B cell (primary cell): ENCODE results near the gene VOPP1. TPM values are rescaled to one million over a fixed set of nuclear protein-coding genes. Genes with fewer than 3 reads are reported as not detected.

ENCODE experiments used
- ATAC-seq: fragments of 200-7000 bp; cut with Tn5 transposase; one replicate; pipeline ENCODE4 v1.10.0; 2021; ENCODE audit warnings: low read depth, mild to moderate bottlenecking, moderate number of reproducible peaks, moderate library complexity
- CTCF ChIA-PET: fragments of 350-600 bp; sonication (Branson Sonifier 250); formaldehyde crosslinking; loops from one replicate; lab custom pipeline; 2021; ENCODE audit warnings: antibody characterized with exemption, inconsistent platforms; lab: Charles Lee
- POLR2A ChIA-PET: fragments of 350-600 bp; sonication (Branson Sonifier 250); formaldehyde crosslinking; loops from one replicate; lab custom pipeline; 2021; ENCODE audit warnings: antibody characterized with exemption; lab: Charles Lee
- DNase-seq: peaks from one replicate; pipeline ENCODE4 v3.0.0; 2013
- H2AFZ ChIP-seq: 2 replicates; pipeline ENCODE4 v1.6.1; 2012; ENCODE audit warnings: mild to moderate bottlenecking, low read depth, low read length; ENCODE audit not compliant: insufficient read depth, poor library complexity, severe bottlenecking
- H3K27ac ChIP-seq, 2 donors: 1 replicate in 1 of 2; 2 replicates in 1 of 2; pipeline ENCODE4 v1.5.1; 2012 to 2013; ENCODE audit warnings: low read length in 2 of 2, mild to moderate bottlenecking in 2 of 2, moderate library complexity in 1 of 2
- H3K27me3 ChIP-seq, 4 experiments: fragments of 200-600 bp in 1 of 4; sonication (generic) in 1 of 4; replicated peaks in 1 of 4; 1 replicate in 2 of 4; 2 replicates in 2 of 4; pipeline versions ENCODE4 v1.6.1 to v1.7.0; 2013 to 2016; ENCODE audit warnings: low read length in 3 of 4, mild to moderate bottlenecking in 2 of 4, mixed read lengths in 1 of 4, moderate library complexity in 1 of 4; ENCODE audit not compliant: insufficient read depth in 4 of 4, control insufficient read depth in 3 of 4; ENCODE audit errors: control extremely low read depth in 1 of 4
- H3K36me3 ChIP-seq, 2 experiments: replicated peaks in 1 of 2; 1 replicate in 1 of 2; 2 replicates in 1 of 2; pipeline versions ENCODE4 v1.6.1 to v1.7.1; 2013; ENCODE audit warnings: low read length in 1 of 2; ENCODE audit not compliant: insufficient read depth in 2 of 2, control insufficient read depth in 1 of 2; ENCODE audit errors: control extremely low read depth in 1 of 2, extremely low read depth in 1 of 2
- H3K4me1 ChIP-seq, 2 donors: fragments of 200-600 bp in 1 of 2; sonication (generic) in 1 of 2; 1 replicate in 1 of 2; 2 replicates in 1 of 2; pipeline versions ENCODE4 v1.5.1 to v1.6.1; 2013 to 2017; ENCODE audit warnings: low read length in 2 of 2; ENCODE audit not compliant: control insufficient read depth in 2 of 2, insufficient read depth in 2 of 2
- H3K4me2 ChIP-seq: replicated peaks from 2 replicates; pipeline ENCODE3; 2012; ENCODE audit warnings: mild to moderate bottlenecking, low read depth, low read length; ENCODE audit not compliant: poor library complexity, severe bottlenecking
- H3K4me3 ChIP-seq, 5 experiments: fragments of 200-600 bp in 1 of 5; sonication (generic) in 1 of 5; 1 replicate in 3 of 5; 2 replicates in 2 of 5; pipeline versions ENCODE4 v1.5.1 to v1.7.0; 2011 to 2016; ENCODE audit warnings: low read length in 4 of 5, mild to moderate bottlenecking in 4 of 5, low read depth in 2 of 5, control low read depth in 1 of 5, moderate library complexity in 1 of 5; ENCODE audit not compliant: insufficient read depth in 1 of 5; ENCODE audit errors: control extremely low read depth in 1 of 5, extremely low read depth in 1 of 5
- H3K79me2 ChIP-seq: fragments of 200-600 bp; sonication (generic); one replicate; pipeline ENCODE4 v1.6.0; 2016; ENCODE audit warnings: low read length; ENCODE audit not compliant: control insufficient read depth, insufficient read depth
- H3K9ac ChIP-seq: fragments of 200-600 bp; sonication (generic); 2 replicates; pipeline ENCODE4 v1.6.1; 2017; ENCODE audit warnings: mild to moderate bottlenecking, low read length, moderate library complexity
- H3K9me3 ChIP-seq, 3 donors: one replicate each; pipeline versions ENCODE4 v1.6.1 to v1.7.1; 2013; ENCODE audit warnings: low read length in 2 of 3; ENCODE audit not compliant: control insufficient read depth in 2 of 3, insufficient read depth in 1 of 3; ENCODE audit errors: control extremely low read depth in 1 of 3
- H4K20me1 ChIP-seq: 2 replicates; pipeline ENCODE4 v1.6.0; 2012; ENCODE audit warnings: mild to moderate bottlenecking, low read length; ENCODE audit not compliant: insufficient read depth, control insufficient read depth, poor library complexity, severe bottlenecking
- H3K27ac Mint-ChIP-seq: one replicate; pipeline ENCODE4 v1.8.0; 2021; ENCODE audit warnings: mixed read lengths
- H3K27me3 Mint-ChIP-seq: one replicate; pipeline ENCODE4 v1.8.0; 2021; ENCODE audit warnings: mixed read lengths
- H3K4me1 Mint-ChIP-seq: one replicate; pipeline ENCODE4 v1.8.0; 2021; ENCODE audit warnings: mixed read lengths
- H3K4me3 Mint-ChIP-seq: one replicate; pipeline ENCODE4 v1.8.0; 2021; ENCODE audit warnings: mixed read lengths
- H3K9me3 Mint-ChIP-seq: one replicate; pipeline ENCODE4 v1.8.0; 2022; ENCODE audit warnings: mixed read lengths; ENCODE audit not compliant: insufficient read depth
- EZH2 ChIP-seq: IDR thresholded peaks from 2 replicates; pipeline ENCODE4 v1.6.1; 2012; ENCODE audit warnings: borderline replicate concordance, low read depth, mild to moderate bottlenecking, moderate library complexity, low read length; ENCODE audit not compliant: insufficient read depth, poor library complexity, severe bottlenecking
- WGBS: methylation state at CpG from one replicate; pipeline ENCODE4 v1.1.5; 2013; ENCODE audit warnings: missing lambda C conversion rate; ENCODE audit not compliant: insufficient coverage; 5-methylcytosine and 5-hydroxymethylcytosine counted together
- intact Hi-C: fragments of 100-400 bp; cut with micrococcal nuclease; formaldehyde crosslinking; loops from one replicate; pipeline ENCODE4 v1.10.0; 2022
- polyA plus RNA-seq: library from polyadenylated mRNA; depleted of rRNA; stranded (reverse); fragments of >200 nt; gene quantifications from 2 replicates; pipeline ENCODE4 v1.2.3, GENCODE V29; 2012
- total RNA-seq, 2 donors: library from RNA; stranded (reverse); fragments of 120-200 nt in 1 of 2; gene quantifications; 1 replicate in 1 of 2; 2 replicates in 1 of 2; pipeline versions ENCODE4 v1.2.3 to v1.2.4, GENCODE V29; 2013 to 2022
- TF ChIP-seq, protein P1 (sequence below): fragments of 200-600 bp; IDR thresholded peaks from one replicate; pipeline ENCODE4 v1.8.0; 2022; ENCODE audit warnings: antibody characterized with exemption, mild to moderate bottlenecking

Gene VOPP1
- total and polyA plus RNA-seq, 2 donors (not counting 1 experiment from before 2014, with no cell fraction given), result 53.2 to 256 TPM

DNA sequence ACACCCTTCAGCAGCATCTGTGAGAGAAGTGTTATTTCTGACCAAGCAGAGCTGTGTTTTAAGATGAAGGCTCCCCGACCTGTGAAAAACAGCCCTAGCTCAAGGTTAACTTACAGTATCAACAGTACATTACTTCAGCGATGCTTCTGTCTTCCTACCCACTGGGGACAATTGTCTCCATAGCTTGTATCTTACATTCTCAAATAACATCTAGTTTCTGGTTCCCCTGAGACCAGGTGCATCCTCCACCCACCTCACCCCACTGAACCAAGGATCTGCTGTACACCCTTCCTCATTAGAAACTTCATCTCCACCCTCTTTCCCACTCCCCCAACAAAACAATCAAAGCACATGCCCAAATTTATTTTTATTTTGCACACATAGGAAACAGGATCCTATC is 102.0 kb downstream of the VOPP1 start:
- POLR2A ChIA-PET, result no interaction called here
- Mint-ChIP-seq H3K27me3 (no peaks in the 10 kb centered on the region), H3K4me1 (peaks cover 29% of the 10 kb centered on the region), H3K9me3 (no peaks in the 10 kb centered on the region), H3K4me3 (peak overlapping the region; percentile 20), H3K27ac (peak overlapping the region; percentile 70)
- Histone ChIP-seq H3K27me3 (no peaks in the 10 kb centered on the region), H3K9me3 (no peaks in the 10 kb centered on the region), H3K4me2 (no peak overlapping the region), H3K4me3 (no peak overlapping the region), H3K27ac (no peak overlapping the region), H2AFZ (no peak overlapping the region), H4K20me1 (peaks cover 18% of the 10 kb centered on the region), H3K79me2 (no peaks in the 10 kb centered on the region), H3K9ac (no peak overlapping the region), H3K4me1 (peaks cover 4 to 28% of the 10 kb centered on the region in 2 donors), H3K36me3 (peaks cover 0 to 70% of the 10 kb centered on the region in 2 experiments)
- DNase-seq, result no peak
- intact Hi-C loops, result no loop called here
- no peak for TF ChIP-seq EZH2
- TF ChIP-seq, protein P1, sequence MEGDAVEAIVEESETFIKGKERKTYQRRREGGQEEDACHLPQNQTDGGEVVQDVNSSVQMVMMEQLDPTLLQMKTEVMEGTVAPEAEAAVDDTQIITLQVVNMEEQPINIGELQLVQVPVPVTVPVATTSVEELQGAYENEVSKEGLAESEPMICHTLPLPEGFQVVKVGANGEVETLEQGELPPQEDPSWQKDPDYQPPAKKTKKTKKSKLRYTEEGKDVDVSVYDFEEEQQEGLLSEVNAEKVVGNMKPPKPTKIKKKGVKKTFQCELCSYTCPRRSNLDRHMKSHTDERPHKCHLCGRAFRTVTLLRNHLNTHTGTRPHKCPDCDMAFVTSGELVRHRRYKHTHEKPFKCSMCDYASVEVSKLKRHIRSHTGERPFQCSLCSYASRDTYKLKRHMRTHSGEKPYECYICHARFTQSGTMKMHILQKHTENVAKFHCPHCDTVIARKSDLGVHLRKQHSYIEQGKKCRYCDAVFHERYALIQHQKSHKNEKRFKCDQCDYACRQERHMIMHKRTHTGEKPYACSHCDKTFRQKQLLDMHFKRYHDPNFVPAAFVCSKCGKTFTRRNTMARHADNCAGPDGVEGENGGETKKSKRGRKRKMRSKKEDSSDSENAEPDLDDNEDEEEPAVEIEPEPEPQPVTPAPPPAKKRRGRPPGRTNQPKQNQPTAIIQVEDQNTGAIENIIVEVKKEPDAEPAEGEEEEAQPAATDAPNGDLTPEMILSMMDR, result no peak
- 57% methylated on average over 2 of the region's 2 CpGs for WGBS
- ATAC-seq, result no peak
- CTCF ChIA-PET, result interaction anchor here (1.8 kb wide), 1 partner anchor 171 kb away, joined by 6 read pairs; no protein-coding TSS in a partner anchor

DNA sequence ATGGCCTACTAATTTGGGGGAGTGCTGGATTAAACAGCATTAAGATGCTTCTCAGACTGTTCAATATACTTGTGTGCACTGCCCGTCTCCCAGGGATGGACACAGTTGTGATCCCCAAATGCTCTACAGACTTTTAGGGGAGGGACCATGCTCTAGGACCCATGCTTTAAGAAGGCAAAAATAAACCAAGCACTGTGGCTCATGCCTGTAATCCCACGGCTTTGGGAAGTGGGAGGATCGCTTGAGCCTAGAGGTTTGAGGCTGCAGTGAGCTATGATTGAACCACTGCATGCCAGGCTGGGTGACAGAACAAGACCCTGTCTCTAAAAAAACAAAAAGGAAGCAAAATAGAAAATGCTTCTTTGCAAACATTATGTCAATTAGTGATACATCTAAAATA is 102.6 kb downstream of the VOPP1 start:
- no peak overlapping the region for H3K9ac ChIP-seq
- Mint-ChIP-seq H3K27me3 (no peaks in the 10 kb centered on the region), H3K4me1 (peaks cover 23% of the 10 kb centered on the region), H3K27ac (peak overlapping the region; percentile 68), H3K9me3 (no peaks in the 10 kb centered on the region), H3K4me3 (no peak overlapping the region)
- H3K79me2 ChIP-seq, result no peaks in the 10 kb centered on the region
- CTCF ChIA-PET, result interaction anchor here (1.0 to 1.8 kb wide), 5 partner anchors 9 to 171 kb away, joined by 3 to 6 read pairs (median 3); no protein-coding TSS in a partner anchor
- no peak overlapping the region for H3K4me3 ChIP-seq
- H3K27me3 ChIP-seq, result no peaks in the 10 kb centered on the region
- DNase-seq, result no peak
- TF ChIP-seq, protein P1, result no peak
- TF ChIP-seq EZH2, result no peak
- H3K4me1 ChIP-seq, result peaks cover 4 to 23% of the 10 kb centered on the region in 2 donors
- peaks cover 0 to 69% of the 10 kb centered on the region in 2 experiments for H3K36me3 ChIP-seq
- intact Hi-C loops, result no loop called here
- POLR2A ChIA-PET, result no interaction called here
- WGBS, result 89% methylated on average over 2 of the region's 3 CpGs
- peaks cover 13% of the 10 kb centered on the region for H4K20me1 ChIP-seq
- peak overlapping the region in 1 of 2 donors; percentile 16 for H3K27ac ChIP-seq
- ATAC-seq, result no peak
- peaks cover 0 to 1% (median 0%) of the 10 kb centered on the region in 3 donors for H3K9me3 ChIP-seq
- H3K4me2 ChIP-seq, result no peak overlapping the region
- H2AFZ ChIP-seq, result no peak overlapping the region
